Measurements from ENCODE around the gene TMCO2.
"Not testable (repeated sequence)": the region's sequence is repeated elsewhere in the genome, so short reads cannot be mapped to it uniquely, and the experiment has no call there.

The TMCO2 gene

DNA sequence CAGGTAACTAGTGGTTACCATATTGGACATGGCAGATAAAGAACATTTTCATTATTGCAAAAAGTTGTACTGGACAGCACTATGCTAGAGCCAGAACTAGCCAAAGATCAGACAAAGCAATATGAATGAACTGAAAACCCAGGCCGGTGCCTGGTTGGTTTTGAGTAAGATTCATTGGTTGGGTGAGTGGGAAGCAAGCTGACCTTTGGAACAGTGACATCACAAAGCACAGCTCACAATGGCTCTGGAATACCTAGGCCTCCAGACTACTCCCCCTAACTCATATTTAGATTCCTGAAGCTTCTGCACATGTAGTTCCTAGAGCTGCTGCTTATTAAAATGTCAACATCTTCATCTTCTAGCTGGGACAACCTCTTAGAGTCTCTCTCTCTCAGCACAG, at the start of gene TMCO2:
Gene TMCO2, plus strand, starts transcription at position 283 of the 400 bp plus-strand sequence. Its CDS starts 57 bp downstream, at position 340.
- Mint-ChIP-seq H3K27me3 (no peaks in the 10 kb centered on the region), H3K27ac (no peak within 1 kb of the TSS), H3K4me3 (no peak within 1 kb of the TSS), H3K9me3 (no peaks in the 10 kb centered on the region), H3K4me1 (ENCODE audit: low read depth) (peaks cover 18% of the 10 kb centered on the region), H3K36me3 (ENCODE audit: low read depth) (no peaks in the 10 kb centered on the region)
- no peak for DNase-seq

- no peak overlapping the region for H3K4me3 Mint-ChIP-seq
- H3K27me3 Mint-ChIP-seq = no peaks in the 10 kb centered on the region
- H3K27ac Mint-ChIP-seq = no peak overlapping the region
- peaks cover 7% of the 10 kb centered on the region for H3K4me1 Mint-ChIP-seq (ENCODE audit: low read depth)
- DNase-seq = no peak
- no peaks in the 10 kb centered on the region for H3K9me3 Mint-ChIP-seq
- peaks cover 65% of the 10 kb centered on the region for H3K36me3 Mint-ChIP-seq (ENCODE audit: low read depth)
Observed at GRCh38 chr1:40199126-40199525, 48.6 kb upstream of the TMCO2 start.

- no peak overlapping the region for H3K27ac Mint-ChIP-seq
- H3K4me3 Mint-ChIP-seq = no peak overlapping the region
- H3K4me1 Mint-ChIP-seq (ENCODE audit: low read depth) = peaks cover 9% of the 10 kb centered on the region
- no peaks in the 10 kb centered on the region for H3K9me3 Mint-ChIP-seq
- H3K36me3 Mint-ChIP-seq (ENCODE audit: low read depth) = peaks cover 68% of the 10 kb centered on the region
- DNase-seq = no peak
- no peaks in the 10 kb centered on the region for H3K27me3 Mint-ChIP-seq
Observed at GRCh38 chr1:40204856-40205255, 42.9 kb upstream of the TMCO2 start.

DNA sequence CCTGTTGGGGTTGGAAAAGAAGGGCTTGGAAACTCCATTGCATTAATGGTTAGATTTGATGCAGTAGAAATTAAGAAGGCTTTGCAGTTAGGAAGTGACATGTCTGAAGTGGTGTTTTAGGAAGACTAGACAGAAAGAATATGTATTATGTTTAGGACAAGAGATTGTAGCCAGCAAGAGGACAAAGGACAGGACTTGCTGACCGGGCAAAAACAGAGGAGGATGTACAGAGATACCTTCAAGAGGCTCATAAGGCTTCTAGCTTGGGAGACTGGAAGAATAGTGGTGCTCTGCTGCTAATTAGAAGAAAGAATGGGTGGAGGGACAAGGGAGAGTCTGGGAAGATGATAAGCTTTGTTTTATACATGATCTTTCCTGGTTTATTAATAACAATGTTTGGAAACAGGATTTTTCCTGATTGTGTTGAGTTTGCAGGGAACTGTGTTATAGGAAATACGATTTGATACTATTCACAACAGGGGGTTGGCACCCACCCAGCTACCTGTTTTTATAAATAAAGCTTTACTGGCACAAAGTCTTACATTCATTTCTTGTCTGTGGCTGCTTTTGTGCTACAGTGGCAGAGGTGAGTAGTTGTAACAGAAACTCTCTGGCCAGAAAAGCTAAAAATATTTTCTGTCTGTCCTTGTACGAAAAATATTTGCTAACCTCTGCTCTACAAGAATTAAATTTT, 37.1 kb upstream of the TMCO2 start:
- DNase-seq = no peak
- Mint-ChIP-seq H3K4me3 (no peak overlapping the region), H3K27me3 (no peaks in the 10 kb centered on the region), H3K27ac (no peak overlapping the region), H3K9me3 (no peaks in the 10 kb centered on the region), H3K36me3 (ENCODE audit: low read depth) (peaks cover 76% of the 10 kb centered on the region), H3K4me1 (ENCODE audit: low read depth) (peaks cover 9% of the 10 kb centered on the region)

DNA sequence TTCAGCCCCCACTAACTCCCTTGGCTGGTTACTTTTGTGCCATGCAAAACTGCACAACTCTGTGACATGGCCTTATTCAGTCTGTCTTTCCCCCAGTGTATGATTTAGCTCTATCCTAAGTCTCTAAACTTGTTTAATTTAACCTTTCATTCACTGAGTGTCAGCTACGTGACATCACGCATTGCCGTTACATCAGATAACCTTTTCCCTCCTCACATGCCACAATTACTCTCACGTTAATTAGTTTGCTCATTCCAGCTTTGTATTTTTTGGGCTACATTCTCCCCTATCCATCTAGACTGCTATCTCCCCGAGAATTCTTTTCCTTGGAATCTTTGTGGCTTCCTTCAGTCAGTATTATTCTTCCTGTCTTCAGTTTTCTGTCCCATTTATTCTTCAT, 29.4 kb upstream of the TMCO2 start:
- Mint-ChIP-seq H3K4me1 (ENCODE audit: low read depth) (peaks cover 43% of the 10 kb centered on the region), H3K4me3 (no peak overlapping the region)

DNA sequence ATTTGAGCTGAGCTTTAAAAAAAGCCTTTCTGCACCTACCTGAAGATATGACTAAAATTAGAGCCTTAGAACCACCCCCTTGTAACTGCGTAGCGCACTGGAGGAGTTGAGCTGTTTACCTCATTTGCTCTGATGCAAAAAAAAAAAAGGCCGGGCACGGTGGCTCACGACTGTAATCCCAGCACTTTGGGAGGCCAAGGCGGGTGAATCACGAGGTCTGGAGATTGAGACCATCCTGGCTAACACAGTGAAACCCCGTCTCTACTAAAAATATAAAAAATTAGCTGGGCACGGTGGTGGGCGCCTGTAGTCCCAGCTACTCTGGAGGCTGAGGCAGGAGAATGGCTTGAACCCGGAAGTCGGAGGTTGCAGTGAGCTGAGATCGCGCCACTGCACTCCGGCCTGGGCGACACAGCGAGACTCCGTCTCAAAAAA, 26.2 kb upstream of the TMCO2 start:
- H3K27me3 Mint-ChIP-seq, H3K9me3 Mint-ChIP-seq, H3K27ac Mint-ChIP-seq, DNase-seq, H3K4me3 Mint-ChIP-seq: not testable (repeated sequence)
- Mint-ChIP-seq H3K36me3 (ENCODE audit: low read depth) (peaks cover 63% of the 10 kb centered on the region), H3K4me1 (ENCODE audit: low read depth) (peaks cover 38% of the 10 kb centered on the region)

More for the DNA sequence above, 29.4 kb upstream of the TMCO2 start:
- no peaks in the 10 kb centered on the region for H3K9me3 Mint-ChIP-seq
- no peaks in the 10 kb centered on the region for H3K27me3 Mint-ChIP-seq
- no peak for DNase-seq
- peak overlapping the region; percentile 8 for H3K27ac Mint-ChIP-seq
- H3K36me3 Mint-ChIP-seq (ENCODE audit: low read depth) = peaks cover 61% of the 10 kb centered on the region

- Mint-ChIP-seq H3K27ac (no peak overlapping the region), H3K27me3 (no peaks in the 10 kb centered on the region), H3K36me3 (ENCODE audit: low read depth) (peaks cover 61% of the 10 kb centered on the region), H3K9me3 (no peaks in the 10 kb centered on the region), H3K4me3 (no peak overlapping the region), H3K4me1 (ENCODE audit: low read depth) (peaks cover 32% of the 10 kb centered on the region)
- DNase-seq = no peak
Observed at GRCh38 chr1:40221977-40222772, 25.6 kb upstream of the TMCO2 start.

DNA sequence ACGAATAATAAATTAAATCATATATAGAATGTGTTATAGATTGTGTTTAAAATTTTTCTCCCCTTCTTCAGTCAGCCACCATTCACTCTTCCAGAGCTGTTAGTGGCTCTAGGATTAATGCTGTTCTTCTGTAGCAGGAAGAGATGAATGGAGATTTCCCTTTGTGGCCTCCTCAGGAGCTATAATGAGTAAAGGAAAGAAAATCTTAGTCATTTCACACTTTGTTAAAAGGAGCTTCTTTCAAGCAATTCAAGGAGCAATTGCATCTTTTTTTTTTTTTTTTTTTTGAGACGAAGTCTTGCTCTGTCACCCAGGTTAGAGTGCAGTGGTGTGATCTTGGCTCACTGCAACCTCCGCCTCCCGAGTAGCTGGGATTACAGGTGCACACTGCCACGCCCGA, 23.7 kb upstream of the TMCO2 start:
- no peak for DNase-seq
- peak overlapping the region; percentile 76 for H3K27ac Mint-ChIP-seq
- peaks cover 59% of the 10 kb centered on the region for H3K36me3 Mint-ChIP-seq (ENCODE audit: low read depth)
- no peak overlapping the region for H3K4me3 Mint-ChIP-seq
- no peaks in the 10 kb centered on the region for H3K9me3 Mint-ChIP-seq
- H3K27me3 Mint-ChIP-seq = no peaks in the 10 kb centered on the region
- peaks cover 27% of the 10 kb centered on the region for H3K4me1 Mint-ChIP-seq (ENCODE audit: low read depth)

DNA sequence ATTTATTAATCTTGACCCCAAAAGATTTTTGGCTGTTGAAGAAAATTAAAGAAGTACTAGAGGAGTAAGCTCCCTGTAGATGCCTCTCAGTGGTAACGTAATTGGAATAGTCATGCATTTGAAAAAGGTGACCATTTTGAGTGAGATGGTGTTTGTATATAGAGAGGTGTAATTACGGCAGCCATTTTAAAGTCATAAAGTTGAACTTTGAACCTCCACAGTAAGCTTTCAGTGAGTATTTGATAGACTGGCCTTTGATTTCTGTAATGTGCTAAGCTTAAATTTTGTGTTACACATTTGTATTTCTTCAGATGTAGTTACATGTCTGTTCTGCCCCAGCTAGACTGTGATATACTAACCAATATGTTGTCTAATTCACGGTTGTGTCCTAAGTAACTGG, 21.5 kb upstream of the TMCO2 start:
- no peak for DNase-seq
- H3K27ac Mint-ChIP-seq = no peak overlapping the region
- H3K27me3 Mint-ChIP-seq = no peaks in the 10 kb centered on the region
- no peaks in the 10 kb centered on the region for H3K9me3 Mint-ChIP-seq
- no peak overlapping the region for H3K4me3 Mint-ChIP-seq
- H3K36me3 Mint-ChIP-seq (ENCODE audit: low read depth) = peaks cover 63% of the 10 kb centered on the region
- H3K4me1 Mint-ChIP-seq (ENCODE audit: low read depth) = peaks cover 28% of the 10 kb centered on the region

DNA sequence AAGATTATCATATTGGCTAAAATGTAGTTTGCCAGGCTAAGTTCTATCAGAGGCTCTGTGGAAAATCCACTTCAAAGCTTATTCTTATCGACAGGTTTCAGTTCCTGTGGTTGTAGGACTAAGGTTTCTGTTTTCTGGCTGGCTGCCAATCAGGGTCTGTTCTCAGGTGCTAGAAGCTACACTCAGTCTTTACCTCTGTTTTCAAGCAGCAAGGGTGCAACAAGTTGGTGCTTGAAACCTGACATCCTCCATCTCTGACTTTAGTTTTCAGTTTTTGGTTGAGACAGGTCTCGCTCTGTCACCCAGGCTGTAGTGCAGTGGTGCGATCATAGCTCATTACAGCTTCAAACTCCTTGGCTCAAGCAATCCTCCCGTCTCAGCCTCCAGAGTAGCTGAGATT, 15.3 kb upstream of the TMCO2 start:
- H3K36me3 Mint-ChIP-seq (ENCODE audit: low read depth) = peaks cover 84% of the 10 kb centered on the region
- DNase-seq = peak; percentile 42
- H3K4me1 Mint-ChIP-seq (ENCODE audit: low read depth) = peaks cover 28% of the 10 kb centered on the region
- peak overlapping the region; percentile 71 for H3K27ac Mint-ChIP-seq
- no peaks in the 10 kb centered on the region for H3K9me3 Mint-ChIP-seq
- H3K27me3 Mint-ChIP-seq = no peaks in the 10 kb centered on the region
- H3K4me3 Mint-ChIP-seq = no peak overlapping the region

GRCh38 chr1:40239626-40240025, 8.1 kb upstream of the TMCO2 start:
- Mint-ChIP-seq H3K27me3 (no peaks in the 10 kb centered on the region), H3K4me1 (ENCODE audit: low read depth) (peaks cover 55% of the 10 kb centered on the region), H3K9me3 (no peaks in the 10 kb centered on the region), H3K27ac (no peak overlapping the region), H3K36me3 (ENCODE audit: low read depth) (peaks cover 59% of the 10 kb centered on the region), H3K4me3 (no peak overlapping the region)
- DNase-seq = no peak

GRCh38 chr1:40240390-40240789, 7.3 kb upstream of the TMCO2 start:
- Mint-ChIP-seq H3K4me3 (no peak overlapping the region), H3K36me3 (ENCODE audit: low read depth) (peaks cover 52% of the 10 kb centered on the region), H3K9me3 (no peaks in the 10 kb centered on the region), H3K4me1 (ENCODE audit: low read depth) (peaks cover 59% of the 10 kb centered on the region), H3K27me3 (no peaks in the 10 kb centered on the region), H3K27ac (peak overlapping the region; percentile 0)
- DNase-seq = no peak

- no peaks in the 10 kb centered on the region for H3K9me3 Mint-ChIP-seq
- peak overlapping the region; percentile 89 for H3K27ac Mint-ChIP-seq
- DNase-seq = no peak
- peak overlapping the region; percentile 27 for H3K4me3 Mint-ChIP-seq
- H3K27me3 Mint-ChIP-seq = no peaks in the 10 kb centered on the region
- H3K4me1 Mint-ChIP-seq (ENCODE audit: low read depth) = peaks cover 59% of the 10 kb centered on the region
- peaks cover 42% of the 10 kb centered on the region for H3K36me3 Mint-ChIP-seq (ENCODE audit: low read depth)
Observed at GRCh38 chr1:40241362-40241761, 6.4 kb upstream of the TMCO2 start.

DNA sequence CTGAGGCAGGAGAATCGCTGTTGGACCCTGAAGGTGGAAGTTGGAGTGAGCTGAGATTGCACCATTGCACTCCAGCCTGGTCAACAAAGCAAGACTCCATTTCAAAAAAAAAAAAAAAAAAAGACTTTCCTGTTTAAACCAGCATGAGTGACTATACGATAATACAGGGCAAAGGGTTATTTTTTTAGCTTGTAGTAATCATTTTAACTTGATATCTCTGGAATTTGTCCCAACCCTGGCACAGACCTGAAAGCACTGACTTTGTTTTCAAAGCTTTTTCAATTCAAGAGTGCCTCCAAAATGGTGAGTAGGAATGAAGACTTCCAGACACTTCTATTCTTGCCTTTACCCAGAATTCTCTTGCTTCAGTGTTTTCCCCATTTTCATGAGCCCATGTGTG, 4.4 kb upstream of the TMCO2 start:
- Mint-ChIP-seq H3K36me3 (ENCODE audit: low read depth) (peaks cover 22% of the 10 kb centered on the region), H3K4me1 (ENCODE audit: low read depth) (peaks cover 50% of the 10 kb centered on the region), H3K9me3 (no peaks in the 10 kb centered on the region), H3K4me3 (no peak overlapping the region), H3K27me3 (no peaks in the 10 kb centered on the region), H3K27ac (no peak overlapping the region)
- DNase-seq = no peak

GRCh38 chr1:40244138-40244744, 3.5 kb upstream of the TMCO2 start:
- no peak for DNase-seq
- H3K4me3 Mint-ChIP-seq = no peak overlapping the region

More at GRCh38 chr1:40244138-40244744, 3.5 kb upstream of the TMCO2 start:
- H3K27ac Mint-ChIP-seq = peak overlapping the region; percentile 53
- H3K27me3 Mint-ChIP-seq = no peaks in the 10 kb centered on the region
- peaks cover 13% of the 10 kb centered on the region for H3K36me3 Mint-ChIP-seq (ENCODE audit: low read depth)
- peaks cover 44% of the 10 kb centered on the region for H3K4me1 Mint-ChIP-seq (ENCODE audit: low read depth)
- H3K9me3 Mint-ChIP-seq = no peaks in the 10 kb centered on the region

All from activated T-cell treated with anti-CD3 and anti-CD28 coated beads, Interleukin-2, amount 50 U/mL, for 24 hours (primary cell).